Rectal smooth muscle tissue (tissue), 1 donor: ENCODE measurements around the gene MYO16.

Experiments used
- H3K27ac ChIP-seq: one replicate; pipeline ENCODE4 v1.7.0; 2013; ENCODE audit warnings: low read depth, low read length, inconsistent platforms
- H3K27me3 ChIP-seq: one replicate; pipeline ENCODE4 v1.7.0; 2013; ENCODE audit warnings: low read length; ENCODE audit not compliant: control insufficient read depth, insufficient read depth
- H3K36me3 ChIP-seq: one replicate; pipeline ENCODE4 v1.7.0; 2013; ENCODE audit warnings: low read length; ENCODE audit not compliant: control insufficient read depth, insufficient read depth
- H3K4me1 ChIP-seq: one replicate; pipeline ENCODE4 v1.7.0; 2013; ENCODE audit warnings: low read length; ENCODE audit not compliant: control insufficient read depth, insufficient read depth
- H3K4me3 ChIP-seq: one replicate; pipeline ENCODE4 v1.7.0; 2013; ENCODE audit warnings: low read length
- H3K9ac ChIP-seq: one replicate; pipeline ENCODE4 v1.7.0; 2013; ENCODE audit warnings: low read length

The MYO16 gene

DNA sequence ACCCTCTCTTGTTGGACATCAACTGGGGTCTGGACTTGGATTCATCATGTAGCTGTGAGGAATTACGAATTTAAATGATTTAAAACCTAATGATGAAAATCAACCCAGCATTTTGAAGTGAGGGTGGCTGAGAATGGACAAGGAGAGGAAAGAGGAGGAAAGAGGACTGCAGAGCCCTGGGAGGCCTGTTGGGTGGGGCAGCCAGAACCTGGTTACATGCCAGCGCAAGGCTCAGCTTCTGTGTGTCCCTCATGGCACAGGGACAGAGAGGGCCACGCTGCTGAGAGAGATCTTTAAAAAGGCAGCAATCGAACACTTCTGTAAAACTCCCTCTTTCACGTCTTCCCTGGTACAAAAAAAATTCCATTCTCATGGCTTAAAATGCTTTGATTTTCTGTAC, 292.7 kb downstream of the MYO16 start:
- Histone ChIP-seq H3K4me3 (no peak overlapping the region), H3K4me1 (peaks cover 6% of the 10 kb centered on the region), H3K27ac (no peak overlapping the region), H3K36me3 (no peaks in the 10 kb centered on the region), H3K27me3 (no peaks in the 10 kb centered on the region), H3K9ac (no peak overlapping the region)

DNA sequence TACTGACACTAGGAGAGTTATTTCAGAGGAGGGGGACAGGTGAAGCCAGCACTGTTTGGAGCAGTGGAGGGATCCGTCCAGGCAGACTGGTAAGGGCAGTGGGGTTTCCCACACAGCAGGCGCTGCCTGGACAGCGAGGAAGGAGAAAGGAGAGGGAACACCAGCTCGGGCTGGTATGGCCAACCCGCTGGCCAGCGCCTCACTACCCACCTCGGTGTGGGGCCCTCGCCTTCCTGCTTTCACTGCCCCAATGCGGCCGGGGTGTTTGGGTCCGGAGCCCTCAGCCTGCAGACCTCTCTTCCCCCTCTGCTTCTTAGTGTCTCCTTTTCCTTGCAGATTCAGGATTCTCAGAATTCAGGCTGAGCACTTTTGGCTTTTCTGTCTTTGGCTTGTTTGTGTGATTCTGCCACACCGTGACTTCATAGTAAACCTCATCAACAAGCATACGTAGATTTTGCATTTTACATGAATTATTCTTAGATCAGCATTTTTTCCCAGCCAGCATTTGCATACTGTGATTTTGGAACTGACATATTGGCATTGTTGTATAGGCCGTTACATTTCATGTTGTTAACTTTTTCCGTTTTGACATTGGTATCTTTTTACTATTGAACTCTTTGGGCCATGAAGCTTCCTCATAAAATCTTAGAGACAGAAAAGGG, 294.1 kb downstream of the MYO16 start:
- no peaks in the 10 kb centered on the region for H3K27me3 ChIP-seq
- H3K9ac ChIP-seq, result no peak overlapping the region
- no peak overlapping the region for H3K4me3 ChIP-seq
- H3K27ac ChIP-seq, result no peak overlapping the region
- H3K36me3 ChIP-seq, result no peaks in the 10 kb centered on the region
- peaks cover 6% of the 10 kb centered on the region for H3K4me1 ChIP-seq

DNA sequence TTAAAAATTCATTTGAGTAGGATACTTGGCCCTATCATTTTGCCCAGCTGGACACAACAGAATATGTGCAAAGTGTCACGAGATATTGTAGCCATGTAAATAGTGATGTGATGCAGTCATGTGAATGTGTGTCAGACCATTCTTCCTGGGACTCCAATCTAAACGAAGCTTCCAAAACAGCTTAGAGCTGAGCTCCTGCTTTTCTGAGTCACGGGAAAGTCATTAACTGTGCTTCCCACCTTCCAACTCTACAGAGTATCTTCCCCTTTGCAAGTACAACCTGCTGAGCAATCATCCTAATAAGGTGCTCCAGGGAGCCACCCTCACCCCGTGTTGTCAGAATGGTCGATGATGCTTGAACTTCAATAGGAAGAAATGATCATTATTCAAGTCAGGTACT, 294.7 kb downstream of the MYO16 start:
- Histone ChIP-seq H3K4me1 (peaks cover 4% of the 10 kb centered on the region), H3K4me3 (no peak overlapping the region), H3K27ac (no peak overlapping the region), H3K9ac (no peak overlapping the region), H3K27me3 (no peaks in the 10 kb centered on the region), H3K36me3 (no peaks in the 10 kb centered on the region)

DNA sequence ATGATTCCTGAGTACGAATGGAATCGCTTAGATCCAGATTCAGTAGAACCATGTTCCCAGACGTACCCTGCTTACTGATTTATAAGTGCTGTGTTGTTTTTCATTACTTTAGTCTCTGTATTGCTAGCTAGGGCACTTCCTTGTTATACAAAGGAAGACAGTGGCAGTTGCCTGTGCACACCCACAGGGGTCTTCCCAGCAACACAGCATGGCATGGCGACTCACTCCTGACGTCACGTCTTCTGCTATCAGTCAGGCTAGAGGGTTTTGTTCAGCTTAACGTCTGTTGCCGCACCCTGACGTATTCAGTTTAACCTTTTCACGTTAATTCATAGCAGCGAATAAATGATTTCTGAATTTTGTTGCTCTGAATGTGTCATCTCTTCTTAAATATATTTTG, 295.1 kb downstream of the MYO16 start:
- Histone ChIP-seq H3K4me3 (no peak overlapping the region), H3K36me3 (no peaks in the 10 kb centered on the region), H3K27me3 (no peaks in the 10 kb centered on the region), H3K27ac (no peak overlapping the region), H3K9ac (no peak overlapping the region), H3K4me1 (peaks cover under 1% of the 10 kb centered on the region)

DNA sequence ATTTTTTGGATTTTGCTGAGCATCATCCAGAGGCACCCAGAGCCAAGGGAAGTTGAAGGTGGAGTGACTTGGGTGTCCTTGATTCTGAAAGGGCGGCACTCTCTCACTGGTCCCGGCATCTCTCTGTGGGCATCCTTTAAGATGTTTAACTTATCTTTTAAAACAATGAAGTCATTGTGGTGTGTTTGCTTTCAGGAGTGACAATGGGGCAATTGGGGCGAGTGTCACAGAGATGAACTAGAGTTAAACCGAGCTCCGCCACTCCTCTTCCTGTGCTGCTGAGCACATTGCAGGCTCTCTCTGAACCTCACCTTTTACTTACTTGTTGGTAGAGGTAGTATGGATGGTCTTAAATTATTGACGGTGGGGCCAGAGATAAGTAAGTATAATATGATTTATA, 295.7 kb downstream of the MYO16 start:
- Histone ChIP-seq H3K4me3 (no peak overlapping the region), H3K4me1 (no peaks in the 10 kb centered on the region), H3K27ac (no peak overlapping the region), H3K9ac (no peak overlapping the region), H3K36me3 (no peaks in the 10 kb centered on the region), H3K27me3 (no peaks in the 10 kb centered on the region)

DNA sequence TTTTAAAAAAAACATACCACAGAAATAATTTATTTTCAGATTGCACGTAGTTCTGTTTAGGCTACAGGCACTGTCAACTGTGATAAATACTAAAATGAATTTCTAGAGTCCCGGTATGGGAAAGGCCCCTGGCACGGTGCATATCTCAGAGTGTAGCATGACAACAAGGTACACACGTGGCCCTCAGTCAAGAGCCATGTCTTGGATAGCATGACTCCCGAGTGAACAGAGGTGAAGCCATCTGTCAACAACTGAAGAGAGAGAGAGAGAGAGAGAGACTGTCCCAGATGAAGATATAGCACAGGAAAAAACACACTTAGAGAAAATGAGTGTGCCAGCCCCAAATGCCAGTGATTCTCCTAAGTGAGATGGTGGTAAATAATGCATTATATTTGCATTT, 297.5 kb downstream of the MYO16 start:
- Histone ChIP-seq H3K27me3 (no peaks in the 10 kb centered on the region), H3K4me3 (no peak overlapping the region), H3K4me1 (no peaks in the 10 kb centered on the region), H3K9ac (no peak overlapping the region), H3K27ac (no peak overlapping the region), H3K36me3 (no peaks in the 10 kb centered on the region)

DNA sequence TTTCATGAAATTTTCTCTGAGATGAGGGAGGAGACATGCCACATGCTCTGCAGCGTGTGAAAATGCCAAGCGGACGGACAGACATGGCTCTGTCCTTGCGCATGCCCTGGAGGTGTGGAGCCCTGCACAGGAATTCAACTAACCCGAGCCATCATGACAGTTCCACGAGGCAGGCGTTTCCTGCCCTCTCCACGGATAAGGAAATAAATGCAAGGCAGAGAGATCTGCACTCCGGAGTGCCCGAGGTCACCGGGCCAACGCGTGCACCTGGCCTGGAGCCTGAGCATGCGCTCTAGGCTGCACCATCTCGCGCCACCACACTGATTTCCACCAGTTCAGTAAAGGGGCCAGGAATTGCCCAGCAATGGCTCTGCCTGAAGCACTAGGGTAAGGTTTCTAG, 298.2 kb downstream of the MYO16 start:
- Histone ChIP-seq H3K4me1 (no peaks in the 10 kb centered on the region), H3K36me3 (no peaks in the 10 kb centered on the region), H3K27ac (no peak overlapping the region), H3K4me3 (no peak overlapping the region), H3K9ac (no peak overlapping the region), H3K27me3 (no peaks in the 10 kb centered on the region)

DNA sequence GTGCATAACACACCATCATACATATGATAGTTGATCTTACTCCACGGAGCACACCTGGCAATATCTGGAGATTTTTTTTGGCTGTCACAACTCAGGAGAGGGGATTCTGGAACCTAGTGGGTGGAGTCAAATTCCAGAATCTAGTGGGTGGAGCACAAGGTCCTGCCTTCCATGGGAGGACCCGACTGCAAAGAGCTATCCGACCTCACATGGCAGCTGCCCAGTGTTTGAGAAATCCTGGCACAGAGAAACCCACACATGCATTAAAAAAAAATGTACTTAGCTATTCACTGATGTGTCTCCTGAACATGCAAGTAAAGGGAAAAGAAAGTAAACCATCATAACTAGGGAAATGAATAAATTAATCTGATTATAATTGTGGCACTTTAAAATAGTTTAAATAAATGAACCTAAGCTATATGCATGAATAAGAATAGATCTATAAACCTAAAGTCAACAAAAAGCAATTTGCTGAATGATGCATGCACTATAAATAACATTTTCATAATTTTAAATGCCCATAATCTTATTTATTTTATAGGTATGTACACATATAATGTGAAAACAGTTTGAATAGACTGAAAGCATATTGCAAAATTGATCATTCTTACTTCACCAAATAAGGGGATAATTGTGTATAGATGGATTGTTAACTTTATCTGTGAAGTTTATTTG, 300.3 kb downstream of the MYO16 start:
- Histone ChIP-seq H3K9ac (no peak overlapping the region), H3K27me3 (no peaks in the 10 kb centered on the region), H3K4me1 (no peaks in the 10 kb centered on the region), H3K27ac (no peak overlapping the region), H3K36me3 (no peaks in the 10 kb centered on the region), H3K4me3 (no peak overlapping the region)

DNA sequence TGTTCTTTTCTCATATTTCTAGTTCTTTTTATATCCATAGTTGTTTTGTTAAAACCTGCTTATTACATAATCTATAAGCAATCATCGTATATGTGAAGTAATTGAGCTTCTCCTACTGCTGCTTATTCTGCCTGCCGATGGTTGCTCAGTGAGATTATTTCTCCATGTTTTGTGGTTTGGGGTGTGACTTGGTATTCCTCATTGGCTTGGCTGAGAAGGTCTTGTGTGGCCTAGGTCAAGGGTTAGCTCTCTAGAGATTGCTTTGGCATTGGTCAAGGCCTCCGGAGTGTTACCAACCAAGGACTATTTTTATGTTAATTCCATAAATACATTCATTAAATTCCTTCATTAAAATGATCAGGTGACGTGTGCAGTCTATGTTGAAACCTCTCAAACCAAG, 302.8 kb downstream of the MYO16 start:
- no peak overlapping the region for H3K9ac ChIP-seq
- no peak overlapping the region for H3K27ac ChIP-seq
- H3K36me3 ChIP-seq, result no peaks in the 10 kb centered on the region
- H3K27me3 ChIP-seq, result no peaks in the 10 kb centered on the region
- no peaks in the 10 kb centered on the region for H3K4me1 ChIP-seq
- no peak overlapping the region for H3K4me3 ChIP-seq

DNA sequence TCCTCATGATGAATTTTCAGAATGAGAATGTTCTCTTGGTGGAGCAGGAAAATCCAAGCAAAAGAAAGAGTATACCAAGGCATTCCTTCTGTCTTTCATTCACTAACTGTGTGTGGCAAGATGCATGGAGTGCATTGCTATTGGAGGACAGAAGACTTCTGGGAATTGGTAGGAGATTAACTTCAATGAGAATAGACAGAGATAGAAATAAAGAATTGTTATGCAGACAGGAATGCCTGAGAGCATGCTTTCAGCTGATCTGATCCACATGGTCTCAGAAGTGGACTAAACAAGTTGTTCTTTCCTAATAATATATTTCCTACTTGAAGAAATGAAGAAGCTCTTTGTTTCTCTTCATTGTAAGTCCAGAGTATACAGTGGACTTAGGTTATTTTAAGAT, 303.6 kb downstream of the MYO16 start:
- Histone ChIP-seq H3K4me1 (no peaks in the 10 kb centered on the region), H3K4me3 (no peak overlapping the region), H3K9ac (no peak overlapping the region), H3K36me3 (no peaks in the 10 kb centered on the region), H3K27ac (no peak overlapping the region), H3K27me3 (no peaks in the 10 kb centered on the region)

DNA sequence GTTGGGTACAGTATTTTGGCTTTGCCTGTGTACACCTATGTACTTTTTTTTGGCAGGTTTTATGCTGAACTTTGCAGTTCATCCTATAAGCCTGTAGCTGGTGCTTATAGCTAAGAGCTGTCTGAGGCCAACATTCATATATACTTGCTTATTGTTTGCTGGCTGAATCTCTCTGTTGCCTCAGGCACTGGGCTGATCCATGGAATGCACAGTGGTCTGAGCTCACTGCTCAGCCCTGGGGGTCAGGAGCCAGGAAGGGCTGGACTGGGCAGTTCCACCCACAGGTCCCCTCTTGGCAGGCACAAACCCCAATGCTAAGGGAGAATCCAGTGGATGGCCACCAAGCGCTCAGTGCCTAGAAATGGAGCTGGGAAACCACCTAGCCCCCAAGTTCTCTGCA, 308.7 kb downstream of the MYO16 start:
- Histone ChIP-seq H3K36me3 (no peaks in the 10 kb centered on the region), H3K27me3 (no peaks in the 10 kb centered on the region), H3K27ac (no peak overlapping the region), H3K4me3 (no peak overlapping the region), H3K4me1 (no peaks in the 10 kb centered on the region), H3K9ac (no peak overlapping the region)

DNA sequence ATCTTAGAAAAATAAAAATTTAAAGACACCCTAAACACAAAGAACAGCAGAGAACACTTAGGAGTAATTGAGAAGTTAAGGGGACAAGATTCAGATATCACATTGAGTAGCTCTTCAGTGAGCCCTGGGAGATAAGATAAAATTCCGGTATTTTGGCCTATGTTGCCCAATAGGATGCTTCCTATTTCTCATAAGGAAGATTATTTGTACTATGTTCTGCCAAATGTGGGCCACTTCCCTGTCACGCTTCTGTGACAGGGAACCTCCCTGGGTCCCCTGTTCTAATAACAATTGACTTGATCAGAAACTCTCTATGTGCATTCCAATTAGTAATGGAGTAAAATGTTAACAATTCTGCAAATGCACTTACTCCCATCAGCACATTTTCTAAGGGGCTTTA, 310.7 kb downstream of the MYO16 start:
- Histone ChIP-seq H3K27ac (no peak overlapping the region), H3K4me1 (no peaks in the 10 kb centered on the region), H3K4me3 (no peak overlapping the region), H3K27me3 (no peaks in the 10 kb centered on the region), H3K36me3 (no peaks in the 10 kb centered on the region), H3K9ac (no peak overlapping the region)

DNA sequence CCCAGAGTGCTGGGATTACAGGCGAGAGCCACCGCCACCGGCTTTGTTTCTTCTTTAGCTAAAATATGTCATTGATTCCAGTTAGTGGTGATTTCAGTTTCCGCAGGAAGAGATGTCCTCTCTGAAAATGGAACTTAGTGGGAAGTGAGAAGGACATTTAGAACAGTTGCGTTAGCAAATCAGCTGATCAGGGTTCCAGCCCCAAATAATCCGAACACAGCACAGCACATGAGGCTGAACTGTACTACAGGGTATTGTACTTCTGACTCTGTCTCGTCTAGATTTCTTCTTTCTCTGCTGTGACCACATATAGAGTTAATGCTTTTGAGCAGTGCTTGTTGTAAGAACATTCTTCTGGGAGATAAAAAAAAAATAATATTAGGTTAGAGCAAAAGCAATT, 314.4 kb downstream of the MYO16 start:
- Histone ChIP-seq H3K4me1 (no peaks in the 10 kb centered on the region), H3K4me3 (no peak overlapping the region), H3K9ac (no peak overlapping the region), H3K27me3 (no peaks in the 10 kb centered on the region), H3K36me3 (no peaks in the 10 kb centered on the region), H3K27ac (no peak overlapping the region)
